HEK293T (cell line): ENCODE measurements around the gene MRPS7.

Experiments
- CTCF ChIA-PET: fragments of 350-600 bp; formaldehyde crosslinking; extraction: SDS; loops from one replicate; lab custom pipeline; 2021; ENCODE audit warnings: antibody characterized with exemption, inconsistent platforms; lab: Yijun Ruan, JAX
- POLR2A ChIA-PET: fragments of 350-600 bp; formaldehyde crosslinking; extraction: SDS; loops from one replicate; lab custom pipeline; 2020; ENCODE audit warnings: antibody characterized with exemption, inconsistent platforms; lab: Yijun Ruan, JAX
- DNase-seq: peaks from one replicate; pipeline ENCODE4 v3.0.0; 2012; ENCODE audit warnings: mixed read lengths; ENCODE audit errors: extremely low spot score
- ARNT ChIP-seq: fragments of 450-650 bp; IDR thresholded peaks from 2 replicates; pipeline ENCODE4 v1.6.1; 2017; ENCODE audit warnings: mild to moderate bottlenecking
- BHLHE40 ChIP-seq: fragments of 450-650 bp; IDR thresholded peaks from 2 replicates; pipeline ENCODE4 v1.6.1; 2016; ENCODE audit warnings: mild to moderate bottlenecking, moderate library complexity, borderline replicate concordance
- CTBP1 ChIP-seq: fragments of 450-650 bp; IDR thresholded peaks from 2 replicates; pipeline ENCODE4 v1.6.1; 2016; ENCODE audit warnings: borderline replicate concordance
- ELF4 ChIP-seq: fragments of 450-650 bp; IDR thresholded peaks from 2 replicates; pipeline ENCODE4 v1.6.1; 2017; ENCODE audit warnings: antibody characterized with exemption
- FOXA1 ChIP-seq: fragments of 450-650 bp; IDR thresholded peaks from 2 replicates; pipeline ENCODE4 v1.6.1; 2016; ENCODE audit warnings: mild to moderate bottlenecking
- FOXK2 ChIP-seq: fragments of 450-650 bp; IDR thresholded peaks from 2 replicates; pipeline ENCODE4 v1.6.1; 2016; ENCODE audit warnings: mild to moderate bottlenecking
- FOXM1 ChIP-seq: fragments of 450-650 bp; IDR thresholded peaks from 2 replicates; pipeline ENCODE4 v1.6.1; 2017; ENCODE audit warnings: mild to moderate bottlenecking, borderline replicate concordance
- HDGF ChIP-seq: fragments of 450-650 bp; IDR thresholded peaks from 2 replicates; pipeline ENCODE4 v1.6.1; 2017; ENCODE audit warnings: antibody characterized with exemption, borderline replicate concordance
- L3MBTL2 ChIP-seq: fragments of 450-650 bp; conservative IDR thresholded peaks from 2 replicates; pipeline ENCODE4 v1.6.1; 2016; ENCODE audit warnings: mild to moderate bottlenecking
- LEF1 ChIP-seq: fragments of 450-650 bp; IDR thresholded peaks from 2 replicates; pipeline ENCODE4 v1.6.1; 2017; ENCODE audit warnings: mild to moderate bottlenecking, borderline replicate concordance
- NFRKB ChIP-seq: fragments of 450-650 bp; IDR thresholded peaks from 2 replicates; pipeline ENCODE4 v1.6.1; 2016; ENCODE audit warnings: mild to moderate bottlenecking, moderate library complexity
- SP1 ChIP-seq: fragments of 450-650 bp; IDR thresholded peaks from 2 replicates; pipeline ENCODE4 v1.6.1; 2017
- SUZ12 ChIP-seq: fragments of 450-650 bp; IDR thresholded peaks from 2 replicates; pipeline ENCODE4 v1.6.1; 2016; ENCODE audit warnings: mild to moderate bottlenecking
- TARDBP ChIP-seq: fragments of 450-650 bp; IDR thresholded peaks from 2 replicates; pipeline ENCODE4 v1.6.1; 2016
- ZNF384 ChIP-seq: fragments of 450-650 bp; IDR thresholded peaks from 2 replicates; pipeline ENCODE4 v1.6.1; 2016
- TF ChIP-seq, protein P1 (sequence below): fragments of 450-650 bp; IDR thresholded peaks from 2 replicates; pipeline ENCODE4 v1.6.1; 2016

The MRPS7 gene

GRCh38 chr17:75228847-75229246 lies 32.8 kb upstream of the MRPS7 start:
- ChIA-PET CTCF (interaction anchor here (0.6 to 3.0 kb wide), 4 partner anchors 11 to 115 kb away, joined by 3 to 21 read pairs (median 4); no protein-coding TSS in a partner anchor), POLR2A (interaction anchor here (0.9 to 1.8 kb wide), 3 partner anchors 10 to 33 kb away, joined by 3 to 6 read pairs (median 4); partner anchors contain the start of genes GGA3, MRPS7 and NUP85)
- TF ChIP-seq FOXM1: no peak
- no peak for TF ChIP-seq ZNF384
- TF ChIP-seq L3MBTL2: no peak
- no peak for TF ChIP-seq ELF4
- no peak for TF ChIP-seq SUZ12
- TF ChIP-seq HDGF: no peak
- no peak for TF ChIP-seq BHLHE40
- TF ChIP-seq LEF1: no peak
- TF ChIP-seq, protein P1, sequence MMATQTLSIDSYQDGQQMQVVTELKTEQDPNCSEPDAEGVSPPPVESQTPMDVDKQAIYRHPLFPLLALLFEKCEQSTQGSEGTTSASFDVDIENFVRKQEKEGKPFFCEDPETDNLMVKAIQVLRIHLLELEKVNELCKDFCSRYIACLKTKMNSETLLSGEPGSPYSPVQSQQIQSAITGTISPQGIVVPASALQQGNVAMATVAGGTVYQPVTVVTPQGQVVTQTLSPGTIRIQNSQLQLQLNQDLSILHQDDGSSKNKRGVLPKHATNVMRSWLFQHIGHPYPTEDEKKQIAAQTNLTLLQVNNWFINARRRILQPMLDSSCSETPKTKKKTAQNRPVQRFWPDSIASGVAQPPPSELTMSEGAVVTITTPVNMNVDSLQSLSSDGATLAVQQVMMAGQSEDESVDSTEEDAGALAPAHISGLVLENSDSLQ: no peak
- no peak for TF ChIP-seq ARNT
- no peak for TF ChIP-seq NFRKB
- no peak for TF ChIP-seq TARDBP
- TF ChIP-seq FOXK2: no peak
- no peak for TF ChIP-seq FOXA1
- TF ChIP-seq CTBP1: no peak
- TF ChIP-seq SP1: no peak
- DNase-seq: no peak

DNA sequence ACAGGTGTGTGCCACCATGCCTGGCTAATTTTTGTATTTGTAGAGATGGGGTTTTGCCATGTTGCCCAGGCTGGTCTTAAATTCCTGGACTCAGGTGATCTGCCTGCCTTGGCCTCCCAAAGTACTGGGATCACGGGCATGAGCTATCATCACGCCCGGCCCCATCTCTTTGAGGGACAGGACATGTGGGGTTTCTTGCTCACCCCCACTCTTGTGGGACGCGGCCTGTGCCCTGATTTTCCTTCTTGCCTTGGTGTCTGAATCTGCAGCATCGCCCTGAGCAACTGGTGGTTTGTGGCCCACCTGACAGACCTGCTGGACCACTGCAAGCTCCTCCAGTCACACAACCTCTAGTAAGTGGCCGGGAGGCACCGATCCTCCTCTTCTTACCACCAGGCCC lies 30.6 kb upstream of the MRPS7 start:
- ChIA-PET CTCF (no interaction called here), POLR2A (interaction anchor here (1.2 to 2.2 kb wide), 2 partner anchors 25 to 58 kb away, joined by 3 to 9 read pairs; partner anchors contain the start of genes NUP85 and SLC25A19)
- TF ChIP-seq SP1 (no peak), FOXM1 (no peak), FOXK2 (no peak), FOXA1 (no peak), SUZ12 (no peak), CTBP1 (no peak), BHLHE40 (no peak), NFRKB (no peak), ELF4 (no peak), TARDBP (no peak), ARNT (no peak), ZNF384 (no peak), LEF1 (no peak), L3MBTL2 (no peak), HDGF (no peak)
- TF ChIP-seq, protein P1: no peak
- DNase-seq: no peak

- no peak for DNase-seq
- ChIA-PET POLR2A (interaction anchor here (1.2 to 2.2 kb wide), 2 partner anchors 26 to 57 kb away, joined by 3 to 9 read pairs; partner anchors contain the start of genes NUP85 and SLC25A19), CTCF (interaction anchor here (0.7 kb wide), 2 partner anchors 9 to 356 kb away, joined by 3 to 4 read pairs; no protein-coding TSS in a partner anchor)
- TF ChIP-seq BHLHE40: no peak
Observed at GRCh38 chr17:75231741-75232464, 29.8 kb upstream of the MRPS7 start.

DNA sequence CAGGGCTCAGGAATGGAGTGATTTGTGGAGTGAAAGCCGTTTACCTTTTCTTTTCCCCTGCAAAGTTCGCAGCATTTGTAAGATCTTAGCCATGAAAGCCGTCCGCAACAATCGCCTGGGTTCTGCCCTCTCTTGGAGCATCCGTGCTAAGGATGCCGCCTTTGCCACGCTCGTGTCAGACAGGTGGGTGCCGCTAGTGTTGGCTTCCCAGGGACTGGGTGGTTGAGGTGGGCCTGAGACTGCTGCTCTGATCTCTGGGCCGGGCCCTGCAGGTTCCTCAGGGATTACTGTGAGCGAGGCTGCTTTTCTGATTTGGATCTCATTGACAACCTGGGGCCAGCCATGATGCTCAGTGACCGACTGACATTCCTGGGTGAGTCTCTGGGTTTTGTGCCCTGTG lies 28.9 kb upstream of the MRPS7 start:
- ChIA-PET POLR2A (no interaction called here), CTCF (interaction anchor here (0.7 kb wide), 1 partner anchor 355 kb away, joined by 4 read pairs; no protein-coding TSS in a partner anchor)
- no peak for TF ChIP-seq FOXA1
- no peak for TF ChIP-seq L3MBTL2
- no peak for TF ChIP-seq TARDBP
- no peak for TF ChIP-seq HDGF
- no peak for TF ChIP-seq ARNT
- TF ChIP-seq SUZ12: no peak
- TF ChIP-seq, protein P1: no peak
- no peak for TF ChIP-seq CTBP1
- TF ChIP-seq LEF1: no peak
- no peak for TF ChIP-seq FOXK2
- no peak for TF ChIP-seq BHLHE40
- TF ChIP-seq ZNF384: no peak
- no peak for TF ChIP-seq FOXM1
- TF ChIP-seq SP1: no peak
- TF ChIP-seq ELF4: no peak
- no peak for TF ChIP-seq NFRKB

GRCh38 chr17:75237100-75238014 lies 24.3 kb upstream of the MRPS7 start:
- DNase-seq: no peak
- POLR2A ChIA-PET: interaction anchor here (0.6 to 1.1 kb wide), 5 partner anchors 17 to 218 kb away, joined by 3 read pairs; partner anchors contain the start of genes GGA3, MIF4GD, MRPS7 and NUP85
- TF ChIP-seq FOXA1 (no peak), L3MBTL2 (no peak), FOXM1 (no peak), NFRKB (no peak), ELF4 (no peak), ARNT (no peak), SUZ12 (no peak), ZNF384 (no peak), CTBP1 (no peak), SP1 (no peak)
- CTCF ChIA-PET: interaction anchor here (0.8 to 1.0 kb wide), 2 partner anchors 19 to 123 kb away, joined by 3 to 4 read pairs; no protein-coding TSS in a partner anchor

More for the DNA sequence above, 28.9 kb upstream of the MRPS7 start:
- no peak for DNase-seq
